GM12873 (cell line): ENCODE results near the gene RIPOR2.

Experiments used
- TF ChIP-seq, protein P1 (sequence below): IDR thresholded peaks from 2 replicates; pipeline ENCODE4 v1.5.1; 2012; ENCODE audit warnings: low read depth, mild to moderate bottlenecking, moderate library complexity, low read length, control low read depth; ENCODE audit not compliant: insufficient read depth; ENCODE audit errors: missing control alignments

The RIPOR2 gene, protein sequence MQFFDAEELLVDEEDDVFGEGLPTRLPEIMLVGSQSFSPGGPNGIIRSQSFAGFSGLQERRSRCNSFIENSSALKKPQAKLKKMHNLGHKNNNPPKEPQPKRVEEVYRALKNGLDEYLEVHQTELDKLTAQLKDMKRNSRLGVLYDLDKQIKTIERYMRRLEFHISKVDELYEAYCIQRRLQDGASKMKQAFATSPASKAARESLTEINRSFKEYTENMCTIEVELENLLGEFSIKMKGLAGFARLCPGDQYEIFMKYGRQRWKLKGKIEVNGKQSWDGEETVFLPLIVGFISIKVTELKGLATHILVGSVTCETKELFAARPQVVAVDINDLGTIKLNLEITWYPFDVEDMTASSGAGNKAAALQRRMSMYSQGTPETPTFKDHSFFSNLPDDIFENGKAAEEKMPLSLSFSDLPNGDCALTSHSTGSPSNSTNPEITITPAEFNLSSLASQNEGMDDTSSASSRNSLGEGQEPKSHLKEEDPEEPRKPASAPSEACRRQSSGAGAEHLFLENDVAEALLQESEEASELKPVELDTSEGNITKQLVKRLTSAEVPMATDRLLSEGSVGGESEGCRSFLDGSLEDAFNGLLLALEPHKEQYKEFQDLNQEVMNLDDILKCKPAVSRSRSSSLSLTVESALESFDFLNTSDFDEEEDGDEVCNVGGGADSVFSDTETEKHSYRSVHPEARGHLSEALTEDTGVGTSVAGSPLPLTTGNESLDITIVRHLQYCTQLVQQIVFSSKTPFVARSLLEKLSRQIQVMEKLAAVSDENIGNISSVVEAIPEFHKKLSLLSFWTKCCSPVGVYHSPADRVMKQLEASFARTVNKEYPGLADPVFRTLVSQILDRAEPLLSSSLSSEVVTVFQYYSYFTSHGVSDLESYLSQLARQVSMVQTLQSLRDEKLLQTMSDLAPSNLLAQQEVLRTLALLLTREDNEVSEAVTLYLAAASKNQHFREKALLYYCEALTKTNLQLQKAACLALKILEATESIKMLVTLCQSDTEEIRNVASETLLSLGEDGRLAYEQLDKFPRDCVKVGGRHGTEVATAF

GRCh38 chr6:24935366-24936152, at the start of gene RIPOR2:
Gene RIPOR2, minus strand, starts transcription at chr6:24935960. Its CDS starts 62 bp downstream, at chr6:24935898.
- TF ChIP-seq, protein P1, sequence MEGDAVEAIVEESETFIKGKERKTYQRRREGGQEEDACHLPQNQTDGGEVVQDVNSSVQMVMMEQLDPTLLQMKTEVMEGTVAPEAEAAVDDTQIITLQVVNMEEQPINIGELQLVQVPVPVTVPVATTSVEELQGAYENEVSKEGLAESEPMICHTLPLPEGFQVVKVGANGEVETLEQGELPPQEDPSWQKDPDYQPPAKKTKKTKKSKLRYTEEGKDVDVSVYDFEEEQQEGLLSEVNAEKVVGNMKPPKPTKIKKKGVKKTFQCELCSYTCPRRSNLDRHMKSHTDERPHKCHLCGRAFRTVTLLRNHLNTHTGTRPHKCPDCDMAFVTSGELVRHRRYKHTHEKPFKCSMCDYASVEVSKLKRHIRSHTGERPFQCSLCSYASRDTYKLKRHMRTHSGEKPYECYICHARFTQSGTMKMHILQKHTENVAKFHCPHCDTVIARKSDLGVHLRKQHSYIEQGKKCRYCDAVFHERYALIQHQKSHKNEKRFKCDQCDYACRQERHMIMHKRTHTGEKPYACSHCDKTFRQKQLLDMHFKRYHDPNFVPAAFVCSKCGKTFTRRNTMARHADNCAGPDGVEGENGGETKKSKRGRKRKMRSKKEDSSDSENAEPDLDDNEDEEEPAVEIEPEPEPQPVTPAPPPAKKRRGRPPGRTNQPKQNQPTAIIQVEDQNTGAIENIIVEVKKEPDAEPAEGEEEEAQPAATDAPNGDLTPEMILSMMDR = peak; percentile 50

DNA sequence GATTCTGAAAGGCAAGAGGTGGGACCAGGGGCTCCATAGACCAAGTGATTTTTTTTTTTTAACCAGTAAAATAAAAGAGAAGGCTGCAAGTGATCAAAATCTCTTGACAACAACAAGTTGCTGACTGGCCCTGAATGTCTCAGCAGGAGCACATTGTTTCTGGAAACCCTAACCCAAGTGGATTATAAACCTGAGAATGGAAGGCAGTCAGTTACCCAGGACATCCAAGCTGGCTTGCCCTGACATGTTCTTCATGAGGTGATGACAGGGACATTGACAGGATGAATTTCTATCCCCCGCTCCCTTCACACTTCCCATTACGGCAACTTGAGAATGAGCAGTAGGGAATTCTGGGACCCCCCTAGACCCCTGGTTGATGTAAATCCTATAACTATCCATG, 49.6 kb upstream of the RIPOR2 start:
- TF ChIP-seq, protein P1 = no peak

DNA sequence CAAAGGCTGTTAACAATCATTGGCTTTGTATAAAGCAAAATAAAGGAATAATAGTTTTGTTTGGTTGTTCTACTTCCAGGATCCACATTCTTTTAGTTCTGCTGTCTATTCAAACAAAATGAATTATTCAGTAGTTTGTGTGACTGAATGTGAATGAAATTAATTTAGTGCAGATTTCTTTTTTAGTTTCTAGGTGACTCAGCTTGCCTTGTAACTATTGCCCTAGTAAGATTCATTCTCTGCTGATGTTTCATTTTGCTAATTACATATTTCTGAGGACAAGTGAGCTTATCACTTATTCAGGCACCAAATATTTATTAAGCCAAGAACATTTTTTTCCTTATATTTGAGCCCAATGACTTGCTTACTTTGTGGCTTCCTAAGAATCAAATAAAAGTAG, 46.5 kb upstream of the RIPOR2 start:
- TF ChIP-seq, protein P1 = no peak

DNA sequence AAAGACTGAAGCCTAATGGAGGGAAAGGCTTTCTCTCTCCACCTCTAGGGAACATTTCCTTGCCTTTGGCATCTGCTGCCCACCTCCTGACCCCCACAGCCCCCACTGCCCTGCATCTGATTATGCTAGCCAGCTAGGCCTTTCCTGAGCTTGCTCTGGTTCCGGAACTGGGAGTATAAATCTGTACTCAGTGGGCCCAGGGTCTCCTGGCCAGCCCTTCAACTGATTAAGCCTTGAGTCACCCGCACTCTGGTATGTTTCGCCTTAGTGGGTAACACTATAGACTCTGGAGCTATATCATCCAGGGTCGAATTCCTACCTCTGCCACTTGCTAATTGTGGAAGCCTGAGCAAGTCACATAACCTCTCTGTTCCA, 45.6 kb upstream of the RIPOR2 start:
- TF ChIP-seq, protein P1 = no peak

DNA sequence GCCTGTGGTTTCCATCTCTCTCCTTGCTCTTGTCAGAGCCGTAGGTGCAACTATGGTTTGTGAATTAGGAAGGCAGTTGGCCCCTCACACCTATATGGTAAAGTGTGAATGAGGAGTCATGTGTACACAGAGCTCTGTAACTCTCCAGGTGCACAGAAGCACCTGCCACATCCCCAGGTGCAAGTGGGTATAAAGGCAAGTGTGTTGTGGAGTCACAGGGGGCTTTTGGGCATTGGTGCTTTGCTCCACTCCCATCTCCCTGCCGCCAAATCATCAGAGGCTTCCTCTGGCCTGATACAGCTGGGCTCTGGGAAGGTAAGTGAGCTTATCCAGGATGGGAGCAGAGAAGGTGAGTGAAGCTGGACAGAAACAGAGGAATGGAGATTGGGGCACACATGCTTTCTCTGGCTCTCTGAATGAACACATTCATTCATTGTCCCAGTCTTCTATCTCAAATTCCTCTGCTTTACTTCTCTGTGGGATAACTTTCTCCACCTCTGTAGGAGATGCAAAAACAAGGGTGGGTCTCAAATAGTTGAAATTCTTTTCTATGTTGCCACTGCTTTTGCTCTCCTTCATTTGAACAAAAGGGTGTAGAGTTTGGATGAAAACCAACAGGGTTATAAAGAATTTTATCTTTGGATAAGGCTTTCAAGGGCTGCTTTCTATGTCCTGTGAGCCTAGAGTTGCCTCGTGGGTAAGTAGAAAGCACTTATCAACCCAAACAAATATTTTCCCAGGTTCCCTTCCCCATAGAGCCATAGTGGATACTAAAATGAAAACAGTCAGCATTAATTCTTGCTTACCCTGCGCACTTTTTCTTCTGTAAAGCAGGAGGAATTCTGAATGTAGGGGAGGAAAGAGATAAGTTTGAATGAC, 45.0 kb upstream of the RIPOR2 start:
- TF ChIP-seq, protein P1 = no peak

GRCh38 chr6:24979176-24979575, 43.4 kb upstream of the RIPOR2 start:
- TF ChIP-seq, protein P1 = no peak
